BJ (cell line): ENCODE data around the gene ZNF513. TPM values are rescaled to one million over a fixed set of nuclear protein-coding genes. Genes with fewer than 3 reads are reported as not detected.

ENCODE experiments used
- CTCF ChIA-PET: fragments of 350-600 bp; formaldehyde crosslinking; extraction: SDS; loops from one replicate; lab custom pipeline; 2021; ENCODE audit warnings: antibody characterized with exemption, inconsistent platforms; lab: Yijun Ruan, JAX
- POLR2A ChIA-PET: fragments of 300-600 bp; sonication (Branson Sonifier 250); formaldehyde crosslinking; extraction: SDS; loops from one replicate; lab custom pipeline; 2021; ENCODE audit warnings: antibody characterized with exemption; lab: Charles Lee
- DNase-seq: peaks from one replicate; pipeline ENCODE4 v3.0.0-alpha.2; 2011; ENCODE audit warnings: low read depth
- H3K27me3 ChIP-seq: 2 replicates; pipeline ENCODE4 v1.6.0; 2011; ENCODE audit warnings: low read length; ENCODE audit not compliant: control insufficient read depth, insufficient read depth
- H3K36me3 ChIP-seq: 2 replicates; pipeline ENCODE4 v1.5.1; 2011; ENCODE audit warnings: low read length; ENCODE audit not compliant: control insufficient read depth, insufficient read depth
- H3K4me3 ChIP-seq: 2 replicates; pipeline ENCODE4 v1.5.1; 2011; ENCODE audit warnings: low read depth, mild to moderate bottlenecking, control low read depth, low read length
- CTCF ChIP-seq: IDR thresholded peaks from 2 replicates; pipeline ENCODE4 v1.5.1; 2011; ENCODE audit warnings: low read depth, mild to moderate bottlenecking, control low read depth, inconsistent platforms, low read length, moderate library complexity; ENCODE audit not compliant: insufficient read depth
- polyA plus RNA-seq: library from polyadenylated mRNA; depleted of rRNA; stranded (reverse); fragments of >200 nt; gene quantifications from 2 replicates; pipeline ENCODE4 v1.2.3, GENCODE V29; 2011

Gene ZNF513
- polyA plus RNA-seq, 1 experiment = 12.2 TPM

- ChIA-PET CTCF (interaction anchor here (0.6 to 2.0 kb wide), 11 partner anchors 9 to 644 kb away, joined by 3 to 11 read pairs (median 3); partner anchors contain the start of genes NRBP1, SLC4A1AP, SUPT7L and ZNF513), POLR2A (interaction anchor here (0.6 kb wide), 1 partner anchor 246 kb away, joined by 4 read pairs; no protein-coding TSS in a partner anchor)
- Histone ChIP-seq H3K27me3 (no peaks in the 10 kb centered on the region), H3K4me3 (peak within 1 kb of the TSS; percentile 99), H3K36me3 (no peaks in the 10 kb centered on the region; the same call in 1 of the 2 replicates)
- no peak for TF ChIP-seq CTCF
- peak; percentile 60 for DNase-seq
These were observed 29.0 kb upstream of the ZNF513 start, which contains the start of gene PPM1G for GRCh38 chr2:27409321-27410073. PPM1G (minus strand) TSS chr2:27409591; CDS start chr2:27409422, 169 bp downstream.

GRCh38 chr2:27408601-27409320 lies 28.2 kb upstream of the ZNF513 start:
- H3K27me3 ChIP-seq = no peaks in the 10 kb centered on the region
- no peaks in the 10 kb centered on the region; the same call in 1 of the 2 replicates for H3K36me3 ChIP-seq
- ChIA-PET CTCF (interaction anchor here (0.6 to 2.5 kb wide), 14 partner anchors 13 to 644 kb away, joined by 3 to 11 read pairs (median 3); partner anchors contain the start of genes NRBP1 and ZNF513), POLR2A (interaction anchor here (0.6 kb wide), 2 partner anchors 247 to 1721 kb away, joined by 3 to 4 read pairs; no protein-coding TSS in a partner anchor)
- no peak for TF ChIP-seq CTCF
- DNase-seq = no peak
- peak overlapping the region; percentile 99 for H3K4me3 ChIP-seq

GRCh38 chr2:27407798-27408491 lies 27.4 kb upstream of the ZNF513 start:
- DNase-seq = no peak
- TF ChIP-seq CTCF = peak; percentile 60
- CTCF ChIA-PET = interaction anchor here (0.7 to 2.5 kb wide), 9 partner anchors 13 to 276 kb away, joined by 3 to 7 read pairs (median 3); partner anchors contain the start of genes NRBP1 and ZNF513
- POLR2A ChIA-PET = interaction anchor here (0.6 kb wide), 1 partner anchor 1722 kb away, joined by 3 read pairs; no protein-coding TSS in a partner anchor
- H3K4me3 ChIP-seq = peak overlapping the region; percentile 99
- no peaks in the 10 kb centered on the region; the same call in 1 of the 2 replicates for H3K36me3 ChIP-seq
- H3K27me3 ChIP-seq = no peaks in the 10 kb centered on the region

- CTCF ChIA-PET = interaction anchor here (0.8 kb wide), 1 partner anchor 31 kb away, joined by 3 read pairs; no protein-coding TSS in a partner anchor
- H3K4me3 ChIP-seq = no peak overlapping the region
- no peak for DNase-seq
- no peak for TF ChIP-seq CTCF
- H3K36me3 ChIP-seq = no peaks in the 10 kb centered on the region; the same call in 1 of the 2 replicates
- no peaks in the 10 kb centered on the region for H3K27me3 ChIP-seq
- POLR2A ChIA-PET = no interaction called here
These were observed 20.0 kb upstream of the ZNF513 start for GRCh38 chr2:27400348-27401135.
